GM10266 (cell line): ENCODE results near the gene CHMP2A.

Experiments
- DNase-seq: peaks from one replicate; pipeline ENCODE4 v3.0.0; 2012; ENCODE audit errors: extremely low spot score
- CTCF ChIP-seq: IDR thresholded peaks from 2 replicates; pipeline ENCODE4 v1.5.1; 2012; ENCODE audit warnings: mild to moderate bottlenecking, low read depth; ENCODE audit not compliant: control insufficient read depth, insufficient read depth; ENCODE audit errors: missing control alignments

Gene CHMP2A

DNA sequence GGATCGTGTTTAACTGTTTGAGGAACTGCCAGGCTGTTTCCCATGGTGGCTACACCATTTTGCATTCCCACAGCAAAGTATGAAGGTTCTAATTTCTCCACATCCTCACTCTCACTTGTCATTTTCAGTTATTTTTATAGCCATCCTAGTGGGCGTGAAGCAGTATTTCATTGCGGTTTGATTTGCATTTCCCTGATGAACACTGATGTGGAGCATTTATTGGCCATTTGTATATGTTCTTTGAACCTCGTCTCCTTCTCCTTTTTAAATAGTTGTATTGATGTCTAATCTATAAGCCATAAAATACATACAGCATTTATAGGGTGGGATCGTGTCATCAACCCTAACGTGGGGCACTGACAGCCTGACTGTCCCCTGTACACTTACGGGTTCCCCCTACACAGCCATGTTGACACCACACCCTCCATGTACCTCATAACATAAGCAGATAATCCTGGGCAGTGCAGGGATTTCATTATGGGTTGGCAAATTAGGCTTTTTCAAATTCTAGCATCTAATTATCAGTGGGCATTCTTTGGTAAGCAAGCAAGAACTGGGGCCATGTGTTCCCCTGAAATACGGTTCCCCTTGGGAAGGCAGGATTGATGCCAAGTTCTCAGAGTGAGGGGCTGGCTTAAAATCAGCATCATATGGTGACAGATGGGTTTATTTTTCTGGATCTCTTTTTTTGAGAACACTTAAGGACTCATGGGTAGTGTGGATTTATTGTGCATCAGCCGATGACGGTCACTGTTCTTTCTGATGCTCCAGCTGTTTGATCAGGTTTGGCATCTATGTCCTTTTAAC is 23.7 kb downstream of the CHMP2A start:
- DNase-seq, result no peak
- TF ChIP-seq CTCF, result no peak

DNA sequence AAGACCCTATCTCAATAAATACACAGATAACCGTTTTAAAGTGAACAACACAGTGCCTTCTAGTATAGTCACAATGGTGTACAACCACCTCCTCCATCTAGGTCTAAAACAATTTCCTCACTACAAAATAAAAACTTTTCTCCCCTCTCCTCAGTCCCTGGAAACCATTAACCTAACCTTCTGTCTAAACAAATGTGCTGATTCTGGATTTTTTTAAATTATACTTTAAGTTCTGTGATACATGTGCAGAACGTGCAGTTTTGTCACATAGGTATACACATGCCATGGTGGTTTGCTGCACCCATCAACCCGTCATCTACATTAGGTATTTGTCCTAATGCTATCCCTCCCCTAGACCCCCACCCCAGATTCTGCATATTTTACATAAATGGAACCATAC is 25.5 kb downstream of the CHMP2A start:
- TF ChIP-seq CTCF, result no peak
- no peak for DNase-seq

DNA sequence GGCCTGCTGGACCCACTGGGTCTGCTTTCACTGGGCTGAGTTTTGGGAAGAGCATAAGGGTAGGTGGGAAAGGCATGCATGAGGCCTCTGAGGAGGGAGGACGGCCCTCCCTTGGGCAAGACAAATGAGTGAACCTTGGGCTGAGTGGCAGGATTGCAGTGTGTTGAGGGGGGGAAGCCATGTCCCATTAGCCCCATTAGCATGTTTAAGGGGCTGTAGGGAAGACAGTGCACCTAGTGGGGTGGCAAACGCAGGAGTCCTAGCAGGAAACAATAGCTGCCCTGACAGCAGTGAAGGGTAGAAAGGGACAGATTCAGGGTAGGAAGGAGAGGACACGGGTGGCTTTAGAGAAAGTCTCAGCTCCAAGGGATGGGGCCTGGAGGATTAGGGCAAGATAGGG is 32.2 kb downstream of the CHMP2A start:
- DNase-seq, result no peak
- TF ChIP-seq CTCF, result no peak

GRCh38 chr19:58521651-58522050 is 33.3 kb downstream of the CHMP2A start:
- TF ChIP-seq CTCF, result no peak
- DNase-seq, result no peak

DNA sequence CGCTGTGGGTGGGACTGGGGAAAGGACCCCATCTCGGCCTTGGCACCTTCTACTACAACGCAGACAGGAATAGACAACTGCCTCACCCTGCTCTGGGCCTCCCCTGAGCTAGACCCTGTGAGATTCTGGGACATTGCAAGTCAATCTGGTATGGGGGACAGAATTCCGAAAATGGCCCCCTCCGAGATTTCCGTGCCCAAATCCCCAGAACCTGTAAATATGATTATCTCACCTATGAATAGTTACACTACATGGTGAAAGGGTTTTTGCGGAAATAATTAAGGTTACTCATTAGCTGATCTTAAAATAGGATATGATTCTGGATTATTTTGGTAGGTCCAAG is 34.7 kb downstream of the CHMP2A start:
- no peak for DNase-seq
- TF ChIP-seq CTCF, result no peak

DNA sequence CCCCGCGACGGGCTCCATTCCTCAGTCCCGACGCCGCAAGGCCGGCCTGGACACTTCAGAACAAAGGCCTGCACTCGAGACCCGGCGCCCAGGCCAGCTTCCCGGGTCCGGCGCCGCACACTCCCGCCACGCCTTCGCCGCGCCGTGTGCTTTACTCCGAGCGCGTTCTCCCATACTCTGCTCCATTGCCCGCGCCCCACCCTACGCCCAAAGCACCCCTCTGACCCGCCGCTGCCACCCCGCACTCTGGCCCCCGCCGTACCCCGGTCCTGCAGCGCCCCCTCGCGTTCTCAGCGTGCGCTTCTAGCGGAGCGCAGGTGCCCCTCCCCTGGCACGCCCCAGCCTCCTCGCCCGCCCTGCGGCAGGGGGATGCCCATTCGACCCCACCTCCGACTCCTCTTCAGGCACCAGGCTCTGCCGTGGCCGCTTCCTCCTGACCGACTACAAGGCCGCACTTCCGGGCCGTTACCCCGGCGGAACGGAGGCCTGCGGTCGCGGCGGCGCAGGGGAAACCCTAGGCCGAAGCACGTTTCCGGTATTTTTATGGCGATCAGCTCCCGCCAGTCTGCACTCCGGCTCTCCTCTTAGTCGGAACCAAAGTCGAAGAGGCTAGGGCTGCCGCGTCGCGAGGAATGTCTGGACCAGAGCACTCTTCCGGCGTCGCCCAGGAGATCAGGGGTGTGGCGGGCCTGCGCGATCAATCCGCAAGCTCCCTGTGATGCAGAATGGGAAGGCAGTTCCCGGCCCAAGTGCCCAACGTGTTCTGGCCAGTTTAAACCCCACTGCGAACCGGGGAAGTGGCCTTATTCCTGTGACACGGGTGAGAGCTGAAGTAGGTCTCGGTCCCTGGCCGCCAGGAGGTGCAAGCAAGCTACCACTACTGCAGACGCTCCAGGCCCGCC is 35.3 kb downstream of the CHMP2A start, which contains the start of gene ZBTB45:
Gene ZBTB45, minus strand, starts transcription at position 456 of the 902 bp plus-strand sequence. CDS start 2,137 bp downstream, outside the sequence.
- TF ChIP-seq CTCF, result peak; percentile 93

GRCh38 chr19:58519087-58519354 is 35.9 kb downstream of the CHMP2A start:
- peak; percentile 70 for DNase-seq
- TF ChIP-seq CTCF, result peak; percentile 64

More for the DNA sequence above, 35.3 kb downstream of the CHMP2A start, which contains the start of gene ZBTB45:
- DNase-seq, result peak; percentile 89
